Activated CD4-positive, alpha-beta T cell treated with anti-CD3 and anti-CD28 coated beads for 48 hours (primary cell): ENCODE measurements around the gene SPATA12.

Experiments
- DNase-seq: peaks from one replicate; pipeline ENCODE4 v3.0.0-alpha.2; 2020

SPATA12 gene

GRCh38 chr3:57085211-57085610 is 24.7 kb downstream of the SPATA12 start:
- DNase-seq, result no peak

GRCh38 chr3:57086201-57086600 is 25.7 kb downstream of the SPATA12 start:
- no peak for DNase-seq

GRCh38 chr3:57087361-57088092 is 27.1 kb downstream of the SPATA12 start:
- DNase-seq, result no peak

GRCh38 chr3:57088503-57088902 is 28.0 kb downstream of the SPATA12 start:
- no peak for DNase-seq

GRCh38 chr3:57089043-57089442 is 28.6 kb downstream of the SPATA12 start:
- DNase-seq, result no peak

GRCh38 chr3:57091521-57092273 is 31.2 kb downstream of the SPATA12 start:
- DNase-seq, result no peak

- no peak for DNase-seq
Measured at GRCh38 chr3:57093489-57093888, 33.0 kb downstream of the SPATA12 start.

- DNase-seq, result no peak
Measured at GRCh38 chr3:57093971-57094535, 33.6 kb downstream of the SPATA12 start.

- DNase-seq, result no peak
Measured at GRCh38 chr3:57094575-57094974, 34.1 kb downstream of the SPATA12 start.

GRCh38 chr3:57095363-57095762 is 34.9 kb downstream of the SPATA12 start:
- no peak for DNase-seq

GRCh38 chr3:57097536-57097935 is 37.1 kb downstream of the SPATA12 start:
- no peak for DNase-seq

GRCh38 chr3:57098418-57099310 is 38.2 kb downstream of the SPATA12 start:
- DNase-seq, result no peak

- peak; percentile 78 for DNase-seq
Measured at GRCh38 chr3:57100046-57100695, 39.7 kb downstream of the SPATA12 start.

- DNase-seq, result no peak
Measured at GRCh38 chr3:57105585-57105984, 45.1 kb downstream of the SPATA12 start.

GRCh38 chr3:57108684-57109083 is 48.2 kb downstream of the SPATA12 start:
- no peak for DNase-seq

- DNase-seq, result no peak
Measured at GRCh38 chr3:57109437-57110199, 49.2 kb downstream of the SPATA12 start.

- DNase-seq, result no peak
Measured at GRCh38 chr3:57110214-57110613, 49.8 kb downstream of the SPATA12 start.

GRCh38 chr3:57110798-57111197 is 50.3 kb downstream of the SPATA12 start:
- DNase-seq, result no peak

GRCh38 chr3:57112206-57112605 is 51.7 kb downstream of the SPATA12 start:
- DNase-seq, result no peak

- DNase-seq, result no peak
Measured at GRCh38 chr3:57116501-57116900, 56.0 kb downstream of the SPATA12 start.

- DNase-seq, result no peak
Measured at GRCh38 chr3:57118254-57118653, 57.8 kb downstream of the SPATA12 start.

- no peak for DNase-seq
Measured at GRCh38 chr3:57120040-57120439, 59.6 kb downstream of the SPATA12 start.
